ENCODE data around the gene DCX.
A peak's percentile ranks its signal among the peaks of the same experiment; 100 is the strongest.

The DCX gene

GRCh38 chrX:111302284-111302683, 109.7 kb downstream of the DCX start:
- DNase-seq: no peak

- no peak for DNase-seq
Measured at GRCh38 chrX:111288841-111289240, 123.2 kb downstream of the DCX start.

- no peak for DNase-seq
Measured at GRCh38 chrX:111284631-111285293, 127.2 kb downstream of the DCX start.

- no peak for DNase-seq
Measured at GRCh38 chrX:111283446-111283845, 128.5 kb downstream of the DCX start.

- DNase-seq: no peak
Measured at GRCh38 chrX:111282991-111283390, 129.0 kb downstream of the DCX start.

GRCh38 chrX:111282139-111282538, 129.9 kb downstream of the DCX start:
- no peak for DNase-seq

- no peak for DNase-seq
Measured at GRCh38 chrX:111270339-111270738, 141.7 kb downstream of the DCX start, which contains the start of gene CAPN6. Gene CAPN6, minus strand, starts transcription at chrX:111270483. Its CDS starts 6,547 bp downstream, at chrX:111263936.

- no peak for DNase-seq
Measured at GRCh38 chrX:111268506-111268905, 143.5 kb downstream of the DCX start.

GRCh38 chrX:111265486-111265885, 146.5 kb downstream of the DCX start:
- no peak for DNase-seq

- DNase-seq: no peak
Measured at GRCh38 chrX:111264385-111264784, 147.6 kb downstream of the DCX start.

- DNase-seq: no peak
Measured at GRCh38 chrX:111262086-111262485, 149.9 kb downstream of the DCX start.

GRCh38 chrX:111260451-111260850, 151.5 kb downstream of the DCX start:
- DNase-seq: no peak

GRCh38 chrX:111259559-111259958, 152.4 kb downstream of the DCX start:
- no peak for DNase-seq

GRCh38 chrX:111257733-111258132, 154.3 kb downstream of the DCX start:
- no peak for DNase-seq

GRCh38 chrX:111254896-111255693, 156.9 kb downstream of the DCX start:
- DNase-seq: no peak

- DNase-seq: peak; percentile 2
Measured at GRCh38 chrX:111244235-111244750, 167.7 kb downstream of the DCX start.

All from midbrain (tissue), 1 donor.